ENCODE measurements around the gene TMBIM4. TPM values are rescaled to one million over a fixed set of nuclear protein-coding genes. Genes with fewer than 3 reads are reported as not detected.

Gene TMBIM4
- total and polyA plus RNA-seq, 2 donors (not counting 3 experiments of a cell fraction or from before 2014, with no cell fraction given), result 74.1 to 370 TPM

DNA sequence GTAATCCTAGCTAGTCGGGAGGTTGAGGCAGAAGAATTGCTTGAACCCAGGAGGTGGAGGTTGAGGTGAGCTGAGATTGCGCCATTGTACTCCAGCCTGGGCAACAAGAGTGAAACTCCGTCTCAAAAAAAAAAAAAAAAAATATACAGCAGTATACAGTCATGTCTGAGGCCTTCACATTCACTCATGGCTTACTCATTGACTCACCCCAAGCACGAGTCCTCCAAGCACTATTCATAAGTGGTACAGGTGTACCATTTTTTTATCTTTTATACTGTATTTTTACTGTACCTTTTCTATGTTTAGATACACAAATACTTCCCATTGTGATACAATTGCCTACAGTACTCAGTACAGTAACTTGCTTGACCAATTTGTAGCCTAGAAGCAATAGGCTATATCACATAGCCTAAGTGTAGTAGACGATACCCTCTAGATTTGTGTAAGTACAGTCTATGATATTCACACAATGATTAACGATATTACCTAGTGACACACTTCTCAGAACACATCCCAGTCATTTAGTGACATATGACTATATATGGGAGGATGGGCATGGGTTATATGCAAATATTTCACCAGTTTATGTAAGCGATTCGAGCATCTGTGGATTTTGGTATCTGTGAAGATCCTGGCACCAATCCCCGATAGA, 51.4 kb downstream of the TMBIM4 start:
- POLR2A ChIA-PET, result no interaction called here

More for the DNA sequence above, 51.4 kb downstream of the TMBIM4 start:
- no peaks in the 10 kb centered on the region for H3K27me3 ChIP-seq (ENCODE audit: control insufficient read depth in 2 of 2, insufficient read depth in 2 of 2, low read length in 2 of 2)
- H3K79me2 ChIP-seq (ENCODE audit: control insufficient read depth, insufficient read depth, low read length), result no peaks in the 10 kb centered on the region
- DNase-seq (ENCODE audit: low read depth, low spot score), result no peak
- no peak overlapping the region for H3K4me2 ChIP-seq (ENCODE audit: insufficient read depth, low read length)
- CTCF ChIA-PET, result interaction anchor here (1.0 to 2.1 kb wide), 3 partner anchors 10 to 27 kb away, joined by 3 to 7 read pairs (median 3); no protein-coding TSS in a partner anchor
- TF ChIP-seq CTCF (IDR thresholded peaks at IDR 0.05; ENCODE audit: extremely low read depth in 1 of 2, insufficient read depth in 1 of 2, low read depth in 1 of 2, low read length in 2 of 2), result no peak
- dilution Hi-C loops (cut with MboI; ENCODE audit: extremely low pct_ligation_motif_present, low sequenced_read_pairs) (no loop called here), intact Hi-C loops (cut with micrococcal nuclease) (no loop called here)
- peaks cover 0 to 7% of the 10 kb centered on the region in 2 experiments for H3K36me3 ChIP-seq (ENCODE audit: control insufficient read depth in 2 of 2, extremely low read depth in 1 of 2, insufficient read depth in 2 of 2, low read length in 2 of 2)
- no TSS peak for BruUV-seq (replicated peaks)
- no peaks in the 10 kb centered on the region for H3K9me3 ChIP-seq (replicated peaks; ENCODE audit: control insufficient read depth, insufficient read depth, low read length)
- H3K27ac ChIP-seq (ENCODE audit: insufficient read depth, low read depth, low read length), result no peak overlapping the region
- H2AFZ ChIP-seq (ENCODE audit: low read depth, low read length), result no peak overlapping the region
- H3K4me3 ChIP-seq (replicated peaks in 1 of 3; ENCODE audit: insufficient read depth in 1 of 3, low read depth in 1 of 3, low read length in 3 of 3), result no peak overlapping the region
- no peaks in the 10 kb centered on the region for H3K9me1 ChIP-seq (replicated peaks; ENCODE audit: control insufficient read depth, extremely low read depth, insufficient read depth, low read length)
- H3K9ac ChIP-seq (replicated peaks; ENCODE audit: extremely low read depth, insufficient read depth, low read length), result no peak overlapping the region
- FAIRE-seq, result no peak
- no peaks in the 10 kb centered on the region for H4K20me1 ChIP-seq (replicated peaks; ENCODE audit: control insufficient read depth, extremely low read depth, insufficient read depth, low read length)
- no peaks in the 10 kb centered on the region for H3K4me1 ChIP-seq (ENCODE audit: control insufficient read depth, extremely low read depth, insufficient read depth, low read length)
